DOHH2 (cell line): ENCODE measurements around the gene SIGLEC12.

Source experiments
- H3F3A ChIP-seq: fragments of 200-600 bp; sonication (generic), shearing (Covaris generic); 2 replicates; pipeline ENCODE4 v1.6.0; 2016; ENCODE audit warnings: antibody characterized with exemption, mild to moderate bottlenecking; ENCODE audit not compliant: control insufficient read depth, insufficient read depth
- H3K27ac ChIP-seq: fragments of 200-600 bp; sonication (generic); 2 replicates; pipeline ENCODE4 v1.5.1; 2014; ENCODE audit warnings: low read depth, mild to moderate bottlenecking, low read length, moderate library complexity
- H3K27me3 ChIP-seq: fragments of 200-600 bp; sonication (generic); 2 replicates; pipeline ENCODE4 v1.6.1; 2014; ENCODE audit warnings: mild to moderate bottlenecking, low read length, mixed read lengths; ENCODE audit not compliant: control insufficient read depth
- H3K36me3 ChIP-seq: fragments of 200-600 bp; sonication (generic); 2 replicates; pipeline ENCODE4 v1.6.1; 2014; ENCODE audit warnings: mild to moderate bottlenecking, low read length, moderate library complexity, mixed read lengths; ENCODE audit not compliant: control insufficient read depth
- H3K4me1 ChIP-seq: fragments of 200-600 bp; sonication (generic); 2 replicates; pipeline ENCODE4 v1.6.1; 2014; ENCODE audit warnings: mild to moderate bottlenecking, low read length, mixed read lengths; ENCODE audit not compliant: control insufficient read depth
- H3K4me2 ChIP-seq: fragments of 200-600 bp; sonication (generic); 2 replicates; pipeline ENCODE4 v1.6.0; 2014; ENCODE audit warnings: mild to moderate bottlenecking, low read length, moderate library complexity
- H3K4me3 ChIP-seq: fragments of 200-600 bp; sonication (generic); 2 replicates; pipeline ENCODE4 v1.5.1; 2014; ENCODE audit warnings: mild to moderate bottlenecking, low read length, mixed read lengths
- H3K79me2 ChIP-seq: fragments of 200-600 bp; sonication (generic); 2 replicates; pipeline ENCODE4 v1.6.1; 2014; ENCODE audit warnings: mild to moderate bottlenecking, low read length, mixed read lengths; ENCODE audit not compliant: control insufficient read depth
- H3K9me2 ChIP-seq: fragments of 200-600 bp; sonication (generic); replicated peaks from 2 replicates; pipeline ENCODE4 v1.6.1; 2014; ENCODE audit warnings: mild to moderate bottlenecking, low read length, mixed read lengths; ENCODE audit not compliant: control insufficient read depth
- H3K9me3 ChIP-seq: fragments of 200-600 bp; sonication (generic); 2 replicates; pipeline ENCODE4 v1.6.1; 2014; ENCODE audit warnings: antibody characterized with exemption, low read length, mixed read lengths; ENCODE audit not compliant: control insufficient read depth, insufficient read depth
- H4K20me1 ChIP-seq: fragments of 200-600 bp; sonication (generic); 2 replicates; pipeline ENCODE4 v1.6.0; 2014; ENCODE audit warnings: low read depth, mild to moderate bottlenecking, antibody characterized with exemption, low read length, moderate library complexity; ENCODE audit not compliant: control insufficient read depth, insufficient read depth
- EZH2phosphoT487 ChIP-seq: fragments of 200-600 bp; sonication (generic); IDR thresholded peaks from 2 replicates; pipeline ENCODE4 v1.6.1; 2017; ENCODE audit warnings: borderline replicate concordance, mild to moderate bottlenecking, antibody characterized with exemption, low read length, moderate library complexity, mixed read lengths
- TF ChIP-seq, protein P1 (sequence below): fragments of 200-600 bp; sonication (generic); IDR thresholded peaks from one replicate; pipeline ENCODE4 v1.5.1; 2014; ENCODE audit warnings: antibody characterized with exemption, mild to moderate bottlenecking, low read depth, low read length; ENCODE audit not compliant: poor library complexity, severe bottlenecking

Gene SIGLEC12

DNA sequence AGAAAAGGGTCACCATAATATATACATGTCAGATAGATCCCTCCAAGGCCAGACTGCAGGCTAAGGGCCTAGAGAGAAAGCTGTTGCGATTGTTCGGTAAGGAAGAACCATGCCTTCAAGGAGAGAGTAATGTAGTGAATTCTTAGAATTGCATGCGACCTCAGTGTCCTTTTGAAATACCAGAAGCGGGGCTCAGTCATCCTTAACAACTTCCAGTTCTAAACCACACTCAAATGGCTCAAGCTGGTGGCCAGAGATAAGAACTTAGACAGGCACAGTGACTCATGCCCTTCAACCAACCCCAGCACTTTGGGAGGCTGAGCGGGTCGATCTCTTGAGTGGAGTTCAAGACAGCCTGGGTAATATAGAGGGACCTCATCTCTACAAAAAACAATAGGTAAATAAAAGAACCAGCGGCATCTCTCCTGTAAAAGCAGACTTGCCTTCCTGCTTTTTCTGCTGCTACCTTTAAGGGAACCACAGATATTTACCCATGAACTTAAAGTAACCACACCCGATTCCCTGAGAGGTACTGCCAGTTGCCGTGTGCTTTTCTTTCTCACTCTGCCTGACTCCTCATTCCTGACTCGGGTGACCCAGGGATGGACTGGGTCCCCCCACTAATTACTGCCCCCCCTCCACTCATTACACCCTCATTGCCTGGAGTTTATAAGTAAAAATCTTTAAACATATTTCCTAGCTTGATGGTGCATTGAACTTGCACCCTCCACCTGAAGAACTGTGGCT lies 45.2 kb upstream of the SIGLEC12 start:
- Histone ChIP-seq H3K27ac (no peak overlapping the region), H3K4me2 (no peak overlapping the region), H3K4me1 (peaks cover 24% of the 10 kb centered on the region)

DNA sequence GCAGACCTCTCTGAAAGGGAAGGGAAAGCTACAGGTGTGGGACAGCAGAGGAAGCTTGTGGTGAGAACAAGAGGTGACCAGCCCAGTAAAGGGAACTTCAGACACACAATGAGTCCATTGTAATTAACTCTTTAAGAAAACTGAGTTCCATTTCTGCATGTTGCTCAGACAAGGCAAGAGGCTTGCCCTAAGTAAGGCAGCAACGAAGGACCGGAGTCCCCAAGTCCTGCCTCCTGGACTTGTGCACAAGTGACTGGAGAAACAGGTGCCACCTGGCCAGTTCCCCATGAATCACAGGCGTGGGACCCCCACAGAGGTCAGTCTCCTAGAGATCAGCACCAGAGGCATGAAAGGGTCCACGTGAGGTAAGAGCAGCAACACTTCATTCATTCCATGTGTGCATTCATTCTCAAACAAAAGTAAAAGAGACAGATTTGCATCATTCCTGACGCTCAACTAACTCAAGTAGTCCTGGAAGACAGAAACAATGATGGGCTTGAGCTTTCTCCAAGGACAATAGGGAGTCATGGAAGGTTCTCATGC lies 44.6 kb upstream of the SIGLEC12 start:
- no peaks in the 10 kb centered on the region for H3K36me3 ChIP-seq
- no peaks in the 10 kb centered on the region for H4K20me1 ChIP-seq
- H3K4me2 ChIP-seq, result no peak overlapping the region
- H3K27me3 ChIP-seq, result peaks cover 38% of the 10 kb centered on the region
- H3F3A ChIP-seq, result no peaks in the 10 kb centered on the region
- H3K9me3 ChIP-seq, result no peaks in the 10 kb centered on the region
- no peak overlapping the region for H3K27ac ChIP-seq
- H3K9me2 ChIP-seq, result no peaks in the 10 kb centered on the region
- peaks cover 18% of the 10 kb centered on the region for H3K4me1 ChIP-seq
- no peaks in the 10 kb centered on the region for H3K79me2 ChIP-seq
- TF ChIP-seq, protein P1, sequence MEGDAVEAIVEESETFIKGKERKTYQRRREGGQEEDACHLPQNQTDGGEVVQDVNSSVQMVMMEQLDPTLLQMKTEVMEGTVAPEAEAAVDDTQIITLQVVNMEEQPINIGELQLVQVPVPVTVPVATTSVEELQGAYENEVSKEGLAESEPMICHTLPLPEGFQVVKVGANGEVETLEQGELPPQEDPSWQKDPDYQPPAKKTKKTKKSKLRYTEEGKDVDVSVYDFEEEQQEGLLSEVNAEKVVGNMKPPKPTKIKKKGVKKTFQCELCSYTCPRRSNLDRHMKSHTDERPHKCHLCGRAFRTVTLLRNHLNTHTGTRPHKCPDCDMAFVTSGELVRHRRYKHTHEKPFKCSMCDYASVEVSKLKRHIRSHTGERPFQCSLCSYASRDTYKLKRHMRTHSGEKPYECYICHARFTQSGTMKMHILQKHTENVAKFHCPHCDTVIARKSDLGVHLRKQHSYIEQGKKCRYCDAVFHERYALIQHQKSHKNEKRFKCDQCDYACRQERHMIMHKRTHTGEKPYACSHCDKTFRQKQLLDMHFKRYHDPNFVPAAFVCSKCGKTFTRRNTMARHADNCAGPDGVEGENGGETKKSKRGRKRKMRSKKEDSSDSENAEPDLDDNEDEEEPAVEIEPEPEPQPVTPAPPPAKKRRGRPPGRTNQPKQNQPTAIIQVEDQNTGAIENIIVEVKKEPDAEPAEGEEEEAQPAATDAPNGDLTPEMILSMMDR, result no peak
- no peak for TF ChIP-seq EZH2phosphoT487
- no peak overlapping the region for H3K4me3 ChIP-seq

More for the DNA sequence above, 45.2 kb upstream of the SIGLEC12 start:
- no peak overlapping the region for H3K4me3 ChIP-seq
- no peaks in the 10 kb centered on the region for H3K36me3 ChIP-seq
- no peaks in the 10 kb centered on the region for H3K9me2 ChIP-seq
- peaks cover 38% of the 10 kb centered on the region for H3K27me3 ChIP-seq
- TF ChIP-seq EZH2phosphoT487, result no peak
- TF ChIP-seq, protein P1, result no peak
- H3F3A ChIP-seq, result no peaks in the 10 kb centered on the region
- no peaks in the 10 kb centered on the region for H4K20me1 ChIP-seq
- no peaks in the 10 kb centered on the region for H3K79me2 ChIP-seq
- no peaks in the 10 kb centered on the region for H3K9me3 ChIP-seq

DNA sequence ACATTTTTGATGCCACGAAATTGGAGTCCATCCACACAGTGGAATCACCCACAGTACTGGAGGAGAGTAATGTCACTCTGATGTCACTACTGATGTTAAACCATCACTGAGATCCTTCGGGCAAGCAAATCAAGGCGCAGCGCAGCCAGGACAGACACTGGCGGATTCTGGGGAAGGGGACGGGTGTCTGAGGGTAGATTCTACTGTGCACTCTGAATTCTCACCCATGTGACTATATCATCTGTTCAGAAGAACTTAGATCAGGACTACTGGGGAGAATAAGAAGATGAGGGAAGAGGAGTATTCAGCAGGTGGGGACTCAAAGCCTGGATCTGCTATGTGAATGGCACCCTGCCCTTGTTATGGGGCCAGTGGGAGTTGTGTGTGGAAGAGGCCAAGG lies 42.4 kb upstream of the SIGLEC12 start:
- no peaks in the 10 kb centered on the region for H4K20me1 ChIP-seq
- peaks cover 34% of the 10 kb centered on the region for H3K27me3 ChIP-seq
- peaks cover 2% of the 10 kb centered on the region for H3K4me1 ChIP-seq

More for the DNA sequence above, 42.4 kb upstream of the SIGLEC12 start:
- Histone ChIP-seq H3K4me2 (no peak overlapping the region), H3K36me3 (no peaks in the 10 kb centered on the region), H3K9me3 (no peaks in the 10 kb centered on the region), H3K4me3 (no peak overlapping the region), H3K27ac (no peak overlapping the region), H3F3A (no peaks in the 10 kb centered on the region), H3K79me2 (no peaks in the 10 kb centered on the region), H3K9me2 (no peaks in the 10 kb centered on the region)
- TF ChIP-seq, protein P1, result no peak
- TF ChIP-seq EZH2phosphoT487, result no peak
